A673 (cell line): Measurements from ENCODE around the gene MTERF1.
"Not testable (repeated sequence)": the region's sequence is repeated elsewhere in the genome, so short reads cannot be mapped to it uniquely, and the experiment has no call there.

Experiments
- EZH2 ChIP-seq: fragments of 200-600 bp; sonication (generic); IDR thresholded peaks from 2 replicates; pipeline ENCODE4 v1.6.1; 2017; ENCODE audit warnings: borderline replicate concordance, low read depth, mild to moderate bottlenecking, mixed read lengths, antibody characterized with exemption, low read length; ENCODE audit not compliant: poor library complexity, severe bottlenecking
- TF ChIP-seq, protein P1 (sequence below): fragments of 300-800, 200-600 bp; sonication (generic); conservative IDR thresholded peaks from 2 replicates; pipeline ENCODE4 v1.5.1; 2017; ENCODE audit warnings: low read depth, mild to moderate bottlenecking, antibody characterized with exemption, low read length, moderate library complexity, mixed read lengths

DNA sequence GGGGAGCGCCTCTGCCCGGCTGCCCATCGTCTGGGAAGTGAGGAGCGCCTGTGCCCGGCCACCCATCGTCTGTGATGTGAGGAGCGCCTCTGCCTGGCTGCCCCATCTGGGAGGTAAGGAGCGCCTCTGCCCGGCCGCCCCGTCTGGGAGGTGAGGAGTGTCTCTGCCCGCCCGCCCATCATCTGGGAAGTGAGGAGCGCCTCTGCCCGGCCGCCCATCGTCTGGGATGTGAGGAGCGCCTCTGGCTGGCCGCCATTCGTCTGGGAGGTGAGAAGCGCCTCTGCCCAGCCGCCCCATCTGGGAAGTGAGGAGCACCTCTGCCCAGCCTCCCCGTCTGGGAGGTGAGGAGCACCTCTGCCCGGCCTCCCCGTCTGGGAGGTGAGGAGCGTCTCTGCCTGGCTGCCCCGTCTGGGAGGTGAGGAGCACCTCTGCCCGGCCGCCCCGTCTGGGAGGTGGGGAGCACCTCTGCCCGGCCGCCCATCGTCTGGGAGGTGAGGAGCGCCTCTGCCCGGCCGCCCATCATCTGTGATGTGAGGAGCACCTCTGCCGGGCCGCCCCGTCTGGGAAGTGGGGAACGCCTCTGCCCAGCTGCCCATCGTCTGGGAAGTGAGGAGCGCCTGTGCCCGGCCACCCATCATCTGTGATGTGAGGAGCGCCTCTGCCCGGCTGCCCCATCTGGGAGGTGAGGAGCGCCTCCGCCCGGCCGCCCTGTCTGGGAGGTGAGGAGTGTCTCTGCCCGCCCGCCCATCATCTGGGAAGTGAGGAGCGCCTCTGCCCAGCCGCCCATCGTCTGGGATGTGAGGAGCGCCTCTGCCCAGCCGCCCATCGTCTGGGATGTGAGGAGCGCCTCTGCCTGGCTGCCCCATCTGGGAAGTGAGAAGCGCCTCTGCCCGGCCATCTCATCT lies 8.0 kb upstream of the MTERF1 start:
- TF ChIP-seq EZH2, result not testable (repeated sequence)
- TF ChIP-seq, protein P1, sequence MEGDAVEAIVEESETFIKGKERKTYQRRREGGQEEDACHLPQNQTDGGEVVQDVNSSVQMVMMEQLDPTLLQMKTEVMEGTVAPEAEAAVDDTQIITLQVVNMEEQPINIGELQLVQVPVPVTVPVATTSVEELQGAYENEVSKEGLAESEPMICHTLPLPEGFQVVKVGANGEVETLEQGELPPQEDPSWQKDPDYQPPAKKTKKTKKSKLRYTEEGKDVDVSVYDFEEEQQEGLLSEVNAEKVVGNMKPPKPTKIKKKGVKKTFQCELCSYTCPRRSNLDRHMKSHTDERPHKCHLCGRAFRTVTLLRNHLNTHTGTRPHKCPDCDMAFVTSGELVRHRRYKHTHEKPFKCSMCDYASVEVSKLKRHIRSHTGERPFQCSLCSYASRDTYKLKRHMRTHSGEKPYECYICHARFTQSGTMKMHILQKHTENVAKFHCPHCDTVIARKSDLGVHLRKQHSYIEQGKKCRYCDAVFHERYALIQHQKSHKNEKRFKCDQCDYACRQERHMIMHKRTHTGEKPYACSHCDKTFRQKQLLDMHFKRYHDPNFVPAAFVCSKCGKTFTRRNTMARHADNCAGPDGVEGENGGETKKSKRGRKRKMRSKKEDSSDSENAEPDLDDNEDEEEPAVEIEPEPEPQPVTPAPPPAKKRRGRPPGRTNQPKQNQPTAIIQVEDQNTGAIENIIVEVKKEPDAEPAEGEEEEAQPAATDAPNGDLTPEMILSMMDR, result not testable (repeated sequence)
